Pancreas (tissue), 10 donors: Measurements from ENCODE around the gene JADE2. TPM values are rescaled to one million over a fixed set of nuclear protein-coding genes. Genes with fewer than 3 reads are reported as not detected.

ENCODE experiments used
- ATAC-seq, 4 donors: fragments of 200-7000 bp; cut with Tn5 transposase; one replicate each; pipeline versions ENCODE4 v1.8.0 to v1.9.1; 2020; ENCODE audit warnings: mild to moderate bottlenecking in 4 of 4, moderate library complexity in 4 of 4
- DNase-seq, 6 donors: peaks; one replicate each; pipeline ENCODE4 v3.0.0-alpha.2; 2020
- FAIRE-seq: peaks from 2 replicates; lab custom pipeline; 2012; peaks lifted over from hg19 to GRCh38; lab: Jason Lieb, UNC
- H3K27ac ChIP-seq, 4 donors: fragments of 200-600 bp; sonication (generic); 1 replicate in 3 of 4; 2 replicates in 1 of 4; pipeline versions ENCODE4 v1.5.0 to v1.8.0; 2020
- H3K27me3 ChIP-seq, 4 donors: fragments of 200-600 bp; one replicate each; pipeline ENCODE4 v1.8.0; 2021
- H3K36me3 ChIP-seq, 3 donors: fragments of 200-600 bp; sonication (generic) in 1 of 3; one replicate each; pipeline versions ENCODE4 v1.5.0 to v1.8.0; 2020 to 2021
- H3K4me1 ChIP-seq, 3 donors: fragments of 200-600 bp; one replicate each; pipeline ENCODE4 v1.8.0; 2021
- H3K4me3 ChIP-seq, 4 donors: fragments of 200-600 bp; sonication (generic) in 2 of 4; one replicate each; pipeline versions ENCODE4 v1.5.0 to v1.8.0; 2020 to 2021
- H3K9me3 ChIP-seq, 4 donors: fragments of 200-600 bp; one replicate each; pipeline ENCODE4 v1.8.0; 2021
- CTCF ChIP-seq, 4 donors: fragments of 200-600 bp; sonication (generic) in 3 of 4; IDR thresholded peaks; one replicate each; pipeline versions ENCODE4 v1.5.0 to v1.8.0; 2021; ENCODE audit warnings: antibody characterized with exemption in 4 of 4
- WGBS, 2 donors: extraction: QIAGEN DNeasy Blood & Tissue Kit; methylation state at CpG; one replicate each; pipeline ENCODE4 v1.1.7; 2013; 5-methylcytosine and 5-hydroxymethylcytosine counted together
- intact Hi-C, 3 donors: fragments of 100-400 bp; cut with DNase I; formaldehyde crosslinking; loops; one replicate each; pipeline versions ENCODE4 v1.11.1 to v1.14.2; 2022
- polyA plus RNA-seq, 2 donors: library from polyadenylated mRNA; stranded (reverse); fragments of 200-250 nt; gene quantifications; one replicate each; pipeline ENCODE4 v1.2.3, GENCODE V29; 2013
- total RNA-seq, 6 donors: library from RNA; stranded (reverse); fragmentation: NEBNext Ultra II Directional in 4 of 6; extraction: Animal tissue kit (Norgen Biotek cat#: 25700) in 4 of 6; gene quantifications; one replicate each; pipeline versions ENCODE4 v1.2.1 to v1.2.4, GENCODE V29; 2021 to 2023
- donor health status: healthy with polysubstance abuse.
- donor health status: DM: no; HTN: no; CAD: no; lungs with moderate emphysema.
- donor health status: DM: no; HTN: no; CAD: no.
- donor health status: control.
- donor health status: control.
- donor health status: Bipolar disorder and iron deficiency.
- donor health status: DM: yes; HTN: yes; CAD: no.
- donor health status: DM: no; HTN: no; CAD: no.
- donor health status: DM: no; HTN: no; CAD: no.
- donor health status: DM: yes; HTN: yes; CAD: no.

Gene JADE2
- total and polyA plus RNA-seq, 8 donors: 9.6 to 42.7 (median 26.6) TPM

GRCh38 chr5:134604908-134605307 lies 79.4 kb downstream of the JADE2 start:
- WGBS, 2 donors: 46 to 50% methylated on average over 1 of the region's 1 CpG
- Histone ChIP-seq H3K27me3 (no peaks in the 10 kb centered on the region), H3K36me3 (peaks cover 7 to 61% (median 34%) of the 10 kb centered on the region in 3 donors), H3K4me1 (peaks cover 5 to 7% (median 5%) of the 10 kb centered on the region in 3 donors), H3K4me3 (no peak overlapping the region), H3K27ac (no peak overlapping the region), H3K9me3 (no peaks in the 10 kb centered on the region)
- ATAC-seq (peak in 1 of 4 donors; percentile 36), FAIRE-seq (no peak), DNase-seq (no peak)
- no peak for TF ChIP-seq CTCF (IDR thresholded peaks at IDR 0.05)
- intact Hi-C loops: no loop called here

- Histone ChIP-seq H3K36me3 (peaks cover 7 to 64% (median 34%) of the 10 kb centered on the region in 3 donors), H3K27ac (no peak overlapping the region), H3K4me1 (peaks cover 7 to 11% (median 9%) of the 10 kb centered on the region in 3 donors), H3K4me3 (no peak overlapping the region), H3K9me3 (no peaks in the 10 kb centered on the region), H3K27me3 (no peaks in the 10 kb centered on the region)
- intact Hi-C loops: no loop called here
- TF ChIP-seq CTCF (IDR thresholded peaks at IDR 0.05): no peak
- no peak for DNase-seq
- FAIRE-seq: no peak
- no peak for ATAC-seq
- WGBS, 2 donors: 79% methylated on average over 5 of the region's 5 CpGs
Measured at GRCh38 chr5:134606726-134607125, 81.3 kb downstream of the JADE2 start.

- Histone ChIP-seq H3K36me3 (peaks cover 7 to 61% (median 34%) of the 10 kb centered on the region in 3 donors), H3K9me3 (no peaks in the 10 kb centered on the region), H3K4me3 (no peak overlapping the region), H3K27ac (peak overlapping the region in 1 of 4 donors; percentile 3), H3K27me3 (no peaks in the 10 kb centered on the region), H3K4me1 (peaks cover 7 to 13% (median 11%) of the 10 kb centered on the region in 3 donors)
- no peak for FAIRE-seq
- DNase-seq: no peak
- intact Hi-C loops: no loop called here
- WGBS, 2 donors: 77 to 81% methylated on average over 3 of the region's 3 CpGs
- ATAC-seq: no peak
- TF ChIP-seq CTCF (IDR thresholded peaks at IDR 0.05): no peak
Measured at GRCh38 chr5:134608555-134608954, 83.1 kb downstream of the JADE2 start.

GRCh38 chr5:134609232-134609851 lies 83.9 kb downstream of the JADE2 start:
- peak overlapping the region in 2 of 4 donors; percentile 3 to 37 for H3K27ac ChIP-seq
- no peak for FAIRE-seq

More at GRCh38 chr5:134609232-134609851, 83.9 kb downstream of the JADE2 start:
- TF ChIP-seq CTCF (IDR thresholded peaks at IDR 0.05): no peak
- Histone ChIP-seq H3K9me3 (no peaks in the 10 kb centered on the region), H3K27me3 (no peaks in the 10 kb centered on the region), H3K4me3 (no peak overlapping the region), H3K36me3 (peaks cover 4 to 57% (median 29%) of the 10 kb centered on the region in 3 donors), H3K4me1 (peaks cover 7 to 13% (median 11%) of the 10 kb centered on the region in 3 donors)
- intact Hi-C loops: no loop called here
- ATAC-seq (peak; percentile 52 to 70 (median 68)), DNase-seq (no peak)
- 30 to 32% methylated on average over 3 of the region's 3 CpGs for WGBS, 2 donors
